GM18873 (cell line): ENCODE data around the gene OR1J4.
"Not testable (repeated sequence)": the region's sequence is repeated elsewhere in the genome, so short reads cannot be mapped to it uniquely, and the experiment has no call there.

Experiments
- ATAC-seq: cut with Tn5 transposase; IDR thresholded peaks from one replicate; pipeline ENCODE4 v1.9.1; 2021; ENCODE audit warnings: mild to moderate bottlenecking, moderate library complexity, moderate number of reproducible peaks; ENCODE audit not compliant: unreplicated experiment, low FRiP score

Gene OR1J4, protein sequence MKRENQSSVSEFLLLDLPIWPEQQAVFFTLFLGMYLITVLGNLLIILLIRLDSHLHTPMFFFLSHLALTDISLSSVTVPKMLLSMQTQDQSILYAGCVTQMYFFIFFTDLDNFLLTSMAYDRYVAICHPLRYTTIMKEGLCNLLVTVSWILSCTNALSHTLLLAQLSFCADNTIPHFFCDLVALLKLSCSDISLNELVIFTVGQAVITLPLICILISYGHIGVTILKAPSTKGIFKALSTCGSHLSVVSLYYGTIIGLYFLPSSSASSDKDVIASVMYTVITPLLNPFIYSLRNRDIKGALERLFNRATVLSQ

DNA sequence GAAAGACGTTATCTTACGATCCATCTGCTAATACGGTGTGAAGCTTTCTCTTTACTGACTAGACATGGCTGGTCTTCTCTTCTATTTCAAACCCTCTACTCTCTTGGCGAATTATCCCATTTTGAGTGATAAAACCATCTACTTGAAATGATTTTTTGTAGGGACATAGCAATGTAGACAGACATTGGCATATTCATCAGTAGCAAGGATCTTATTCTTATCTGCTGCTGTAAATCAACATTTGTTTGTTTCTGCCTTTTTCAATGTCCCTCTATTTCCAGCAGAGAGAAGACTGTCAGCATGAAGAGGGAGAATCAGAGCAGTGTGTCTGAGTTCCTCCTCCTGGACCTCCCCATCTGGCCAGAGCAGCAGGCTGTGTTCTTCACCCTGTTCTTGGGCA, at the start of gene OR1J4:
Gene OR1J4, plus strand, starts transcription at position 301 of the 400 bp plus-strand sequence. Its CDS starts 0 bp downstream, at position 301.
- no peak for ATAC-seq

DNA sequence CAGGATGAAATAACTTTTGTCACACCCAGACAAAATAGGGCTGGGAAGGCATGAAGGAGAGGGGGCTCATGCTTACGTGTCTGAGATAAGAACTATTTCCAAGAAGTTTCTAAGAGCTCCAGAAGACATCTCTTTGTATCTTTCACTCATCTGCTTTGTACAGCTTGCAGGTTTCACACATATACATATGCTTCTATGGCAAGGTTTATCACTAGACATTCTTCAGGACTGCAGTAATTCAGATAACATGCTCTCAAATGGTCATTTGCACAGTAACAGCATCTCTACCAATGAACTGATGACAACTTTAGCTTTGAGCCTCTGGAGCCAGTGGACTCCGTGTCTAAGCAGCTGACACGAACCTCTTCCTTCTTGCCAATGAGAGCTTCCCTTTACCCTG, 44.4 kb upstream of the OR1J4 start:
- ATAC-seq: no peak

DNA sequence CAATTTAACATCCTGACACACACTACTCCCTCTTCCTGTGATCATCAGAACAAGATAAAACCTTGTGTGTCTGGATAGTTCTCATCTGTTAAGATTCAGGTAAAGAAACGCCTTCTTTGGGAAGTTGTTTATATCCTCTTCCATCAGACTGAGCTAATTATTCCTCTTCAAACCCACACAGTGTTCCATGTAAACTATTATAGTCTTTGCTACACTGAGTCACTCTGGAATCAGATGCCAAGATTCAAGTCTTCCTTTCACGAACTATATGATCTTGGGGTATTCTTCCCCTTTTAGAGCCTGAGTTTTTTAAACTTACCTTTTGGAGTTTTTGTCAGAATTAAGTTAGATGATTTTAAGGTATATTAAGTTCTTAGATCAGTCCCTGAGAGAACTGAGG, 43.2 kb upstream of the OR1J4 start:
- no peak for ATAC-seq

DNA sequence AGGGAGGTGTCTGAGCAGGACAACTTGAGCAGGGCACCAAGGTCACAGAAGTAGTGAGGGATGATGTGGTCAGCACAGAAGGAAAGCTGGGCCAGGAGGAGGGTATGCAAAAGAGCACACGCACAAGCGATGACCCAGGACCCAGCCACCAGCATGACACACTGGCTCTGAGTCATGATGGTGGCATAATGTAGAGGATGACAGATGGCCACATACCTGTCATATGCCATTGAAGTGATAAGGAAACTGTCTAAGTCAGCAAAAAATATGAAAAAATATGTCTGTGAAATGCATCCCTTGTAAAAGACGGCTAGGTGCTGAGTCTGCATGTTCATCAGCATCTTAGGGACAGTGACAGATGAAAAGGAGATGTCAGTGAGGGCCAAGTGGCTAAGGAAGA, 41.6 kb upstream of the OR1J4 start:
- no peak for ATAC-seq

DNA sequence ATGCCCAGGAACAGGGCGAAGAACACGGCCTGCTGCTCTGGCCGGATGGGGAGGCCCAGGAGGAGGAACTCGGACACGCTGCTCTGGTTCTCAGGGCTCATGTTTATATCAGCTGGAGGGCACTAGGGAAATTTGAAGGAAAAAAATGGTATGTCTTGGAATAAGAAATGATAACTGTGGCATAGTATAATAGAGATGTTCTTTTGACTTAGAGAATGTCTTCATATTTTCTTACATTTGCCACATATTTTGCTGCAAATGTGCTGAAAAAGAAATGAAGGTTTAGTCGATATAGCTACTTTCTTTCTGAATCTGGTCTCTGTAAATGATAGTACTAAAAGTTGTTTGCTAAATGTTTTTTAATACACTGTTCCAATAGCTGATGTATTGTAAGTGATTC, 41.1 kb upstream of the OR1J4 start, which contains the start of gene OR1J1:
Gene OR1J1, minus strand, starts transcription at position 101 of the 400 bp plus-strand sequence. Its CDS starts 0 bp downstream, at position 101.
- ATAC-seq: no peak

DNA sequence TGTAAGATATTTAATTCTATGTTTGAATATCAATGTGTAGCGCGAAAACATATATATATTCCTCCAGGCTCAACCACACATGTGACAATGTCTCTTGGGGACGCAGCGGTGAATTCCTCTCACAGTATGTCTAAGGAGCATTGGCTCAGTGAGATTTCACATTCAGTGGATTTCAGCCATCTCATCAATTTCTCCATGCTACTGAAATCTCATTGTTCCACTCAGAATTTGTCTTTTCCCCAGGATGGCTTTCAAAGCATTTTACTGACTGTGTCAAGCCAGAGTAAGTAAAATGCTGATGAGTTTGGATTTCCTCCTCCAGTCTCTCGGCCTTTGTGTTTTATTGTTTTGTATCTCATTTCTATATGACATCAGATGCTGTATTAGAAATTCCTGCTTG, 39.9 kb upstream of the OR1J4 start:
- no peak for ATAC-seq

DNA sequence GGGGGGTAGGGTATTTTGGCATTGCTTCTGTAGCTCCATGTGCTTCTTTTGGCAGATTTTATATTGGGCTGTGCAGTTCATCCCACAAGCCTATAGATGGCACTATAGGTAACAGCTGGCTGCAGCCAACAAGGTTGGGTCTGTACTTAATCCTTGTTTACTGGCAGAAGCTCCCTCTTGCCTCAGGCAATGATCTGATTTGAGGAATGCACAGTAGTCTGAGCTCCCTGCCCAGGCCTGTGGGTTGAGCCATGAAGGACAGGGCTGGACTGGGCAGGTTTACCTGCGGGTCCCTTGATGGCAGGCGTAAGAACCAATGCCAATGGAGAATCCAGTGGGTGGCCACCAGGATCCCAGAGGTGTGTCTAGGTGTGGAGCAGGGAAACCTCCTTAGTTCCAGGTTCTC, 20.1 kb upstream of the OR1J4 start:
- ATAC-seq: no peak

DNA sequence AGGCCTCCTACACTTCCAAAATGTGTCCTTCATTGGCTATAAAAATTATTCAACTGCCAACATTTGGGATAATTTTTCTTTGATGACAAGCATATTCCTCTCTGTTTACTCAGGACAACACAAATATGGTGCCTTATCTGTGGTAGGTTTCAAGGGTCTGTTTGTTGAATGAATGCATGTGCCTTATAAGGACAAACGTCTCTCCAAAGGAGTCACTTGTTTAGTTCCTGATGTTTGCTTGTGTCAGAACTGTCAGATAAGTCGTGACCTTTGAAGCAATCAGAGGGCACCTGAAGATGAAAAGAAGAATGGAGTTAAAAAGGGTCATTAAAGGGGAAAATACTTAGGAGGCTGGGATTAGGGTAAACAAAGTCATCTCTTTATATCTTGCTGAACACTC, 12.0 kb upstream of the OR1J4 start:
- ATAC-seq: no peak

DNA sequence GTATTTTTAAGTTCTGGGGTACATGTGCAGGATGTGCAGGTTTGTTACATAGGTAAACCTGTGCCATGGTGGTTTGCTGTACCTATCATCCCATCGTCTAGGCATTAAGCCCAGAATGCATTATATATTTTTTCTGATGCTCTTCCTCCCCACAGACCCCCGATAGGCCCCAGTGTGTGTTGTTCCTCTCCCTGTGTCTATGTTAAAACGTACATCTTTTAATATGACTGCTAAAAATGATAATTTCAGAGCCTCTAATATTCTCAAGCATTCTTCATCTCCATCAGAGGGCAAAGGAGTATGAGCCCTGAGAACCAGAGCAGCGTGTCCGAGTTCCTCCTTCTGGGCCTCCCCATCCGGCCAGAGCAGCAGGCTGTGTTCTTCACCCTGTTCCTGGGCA, 8.4 kb upstream of the OR1J4 start, which contains the start of gene OR1J2:
Gene OR1J2, plus strand, starts transcription at position 301 of the 400 bp plus-strand sequence. Its CDS starts 0 bp downstream, at position 301.
- no peak for ATAC-seq

DNA sequence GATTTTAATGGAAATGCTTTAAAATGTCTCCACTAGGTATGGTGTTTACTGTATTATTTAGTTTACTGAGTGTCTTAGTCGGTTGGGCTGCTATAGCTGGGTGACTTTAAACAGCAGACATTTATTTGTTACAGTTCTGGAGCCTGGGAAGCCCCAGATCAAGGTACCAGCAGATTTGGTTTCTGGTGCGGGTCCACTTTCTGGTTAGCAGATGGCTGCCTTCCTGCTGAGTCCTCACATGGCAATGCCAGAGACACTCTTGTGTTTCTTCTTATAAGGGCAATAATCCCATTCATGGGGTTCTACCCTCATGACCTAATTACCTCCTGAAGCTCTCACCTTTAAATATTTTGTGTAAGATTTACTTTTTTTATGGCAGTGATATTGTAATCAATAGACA, 715 bp upstream of the OR1J4 start:
- ATAC-seq: no peak

DNA sequence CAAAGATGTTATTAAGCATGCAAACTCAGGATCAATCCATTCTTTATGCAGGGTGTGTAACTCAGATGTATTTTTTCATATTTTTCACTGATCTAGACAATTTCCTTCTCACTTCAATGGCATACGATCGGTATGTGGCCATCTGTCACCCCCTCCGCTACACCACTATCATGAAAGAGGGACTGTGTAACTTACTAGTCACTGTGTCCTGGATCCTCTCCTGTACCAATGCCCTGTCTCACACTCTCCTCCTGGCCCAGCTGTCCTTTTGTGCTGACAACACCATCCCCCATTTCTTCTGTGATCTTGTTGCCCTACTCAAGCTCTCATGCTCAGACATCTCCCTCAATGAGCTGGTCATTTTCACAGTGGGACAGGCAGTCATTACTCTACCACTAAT, 435 bp downstream of the OR1J4 start:
- ATAC-seq: no peak

DNA sequence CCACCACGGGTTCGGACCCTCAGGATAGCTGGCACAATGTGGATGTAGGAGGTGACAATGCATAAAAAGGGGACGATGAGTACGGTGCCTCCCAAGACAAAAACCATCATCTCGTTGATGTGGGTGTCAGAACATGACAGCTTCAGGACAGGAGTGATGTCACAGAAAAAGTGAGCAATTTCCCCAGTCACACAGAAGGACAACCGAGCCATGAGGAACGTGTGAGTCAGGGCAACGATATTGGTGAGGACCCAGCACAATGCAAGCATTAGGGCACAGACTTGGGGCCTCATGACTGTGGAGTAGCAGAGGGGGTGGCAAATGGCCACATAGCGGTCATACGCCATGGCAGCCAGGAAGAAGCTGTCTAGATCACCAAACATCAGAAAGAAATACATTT, 7.7 kb downstream of the OR1J4 start:
- ATAC-seq: no peak

DNA sequence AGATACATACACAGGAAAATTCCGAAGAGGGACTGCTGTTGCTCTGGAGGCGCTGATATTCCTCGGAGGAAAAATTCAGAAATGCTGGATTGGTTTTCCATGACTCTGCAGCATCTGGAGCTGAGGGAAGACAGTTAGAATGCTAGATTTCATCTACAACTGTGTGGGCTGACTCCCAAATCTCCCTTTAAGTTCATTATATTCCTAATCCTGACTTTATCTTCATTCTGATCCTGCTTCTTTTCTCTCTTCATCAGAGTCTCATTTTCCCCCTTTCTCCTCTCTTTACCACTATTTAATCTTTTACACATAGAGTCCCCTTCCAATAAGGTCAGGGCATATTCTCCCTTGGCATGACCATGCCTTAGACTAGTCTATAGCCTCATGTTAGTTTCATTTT, 8.3 kb downstream of the OR1J4 start, which contains the start of gene OR1N1:
Gene OR1N1, minus strand, starts transcription at position 101 of the 400 bp plus-strand sequence. Its CDS starts 0 bp downstream, at position 101.
- no peak for ATAC-seq

DNA sequence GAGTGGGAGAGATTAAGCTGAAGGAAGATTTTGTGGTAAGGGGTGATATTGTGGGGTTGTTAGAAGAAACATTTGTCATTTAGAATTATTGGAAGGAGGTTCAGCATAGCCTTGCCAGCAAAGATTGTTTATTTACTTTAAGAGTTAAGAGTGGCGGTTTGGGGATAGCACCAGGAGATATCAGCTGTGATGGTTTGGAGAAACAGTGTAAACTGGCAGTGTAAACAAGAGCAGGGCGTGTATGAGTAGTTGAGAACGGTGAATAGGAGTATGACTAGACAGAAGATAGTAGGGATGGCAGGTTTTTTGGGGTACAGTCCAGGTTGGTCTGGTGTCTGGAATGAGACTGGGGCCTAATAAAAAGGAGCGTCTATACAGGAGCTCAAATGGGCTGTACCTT, 12.2 kb downstream of the OR1J4 start:
- ATAC-seq: not testable (repeated sequence)

DNA sequence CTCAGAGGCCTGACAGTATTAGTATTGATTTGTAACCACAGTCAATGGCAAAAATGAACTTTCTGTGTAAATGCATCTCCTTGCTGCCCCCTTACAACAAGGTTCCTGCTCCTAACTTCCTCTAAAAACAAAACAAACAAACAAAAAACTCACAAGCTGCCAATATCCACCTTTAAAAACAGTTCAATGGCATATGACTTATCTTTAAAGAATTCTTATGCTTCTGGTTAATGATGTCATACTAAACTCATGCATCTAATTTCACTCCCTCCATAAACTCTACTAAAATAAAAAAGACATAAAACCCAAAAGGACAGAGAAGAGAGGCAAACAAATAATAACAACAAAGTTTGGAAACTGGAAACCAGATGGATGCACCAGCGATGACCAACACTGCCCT, 17.2 kb downstream of the OR1J4 start:
- no peak for ATAC-seq

DNA sequence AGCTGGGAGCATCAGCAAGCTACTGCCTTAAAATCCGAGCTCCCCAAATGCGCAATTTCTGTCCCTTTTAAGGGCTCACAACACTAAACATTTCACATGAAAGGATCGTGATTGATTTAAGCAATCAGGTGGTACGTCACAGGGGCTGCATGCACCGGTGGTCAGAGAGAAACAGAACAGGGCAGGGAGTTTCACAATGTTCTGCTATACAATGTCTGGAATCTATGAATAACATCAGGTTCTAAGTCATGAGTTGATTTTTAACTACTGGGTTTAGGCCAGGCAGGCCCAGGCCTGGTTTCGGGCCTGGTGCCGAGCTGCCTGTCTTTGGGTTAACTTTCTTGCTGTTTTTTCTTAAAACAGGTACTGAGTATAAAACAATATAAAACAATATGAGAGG, 18.1 kb downstream of the OR1J4 start:
- ATAC-seq: not testable (repeated sequence)

DNA sequence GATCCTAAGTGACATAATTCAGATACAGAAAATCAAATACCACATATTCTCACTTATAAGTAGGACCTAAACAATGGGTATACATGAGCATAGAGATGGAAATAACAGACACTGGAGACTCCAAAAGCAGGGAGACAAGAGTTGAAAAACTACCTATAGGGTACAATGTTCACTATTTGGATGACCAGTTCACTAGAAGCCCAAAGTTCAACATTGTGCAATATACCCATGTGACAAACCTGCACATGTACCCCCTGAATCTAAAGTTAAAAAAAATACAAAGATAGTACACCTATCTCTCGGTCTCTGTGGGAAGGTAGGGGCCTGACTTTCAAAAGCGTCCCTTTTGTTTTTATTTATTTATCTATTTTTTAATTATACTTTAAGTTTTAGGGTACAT, 19.8 kb downstream of the OR1J4 start:
- no peak for ATAC-seq

DNA sequence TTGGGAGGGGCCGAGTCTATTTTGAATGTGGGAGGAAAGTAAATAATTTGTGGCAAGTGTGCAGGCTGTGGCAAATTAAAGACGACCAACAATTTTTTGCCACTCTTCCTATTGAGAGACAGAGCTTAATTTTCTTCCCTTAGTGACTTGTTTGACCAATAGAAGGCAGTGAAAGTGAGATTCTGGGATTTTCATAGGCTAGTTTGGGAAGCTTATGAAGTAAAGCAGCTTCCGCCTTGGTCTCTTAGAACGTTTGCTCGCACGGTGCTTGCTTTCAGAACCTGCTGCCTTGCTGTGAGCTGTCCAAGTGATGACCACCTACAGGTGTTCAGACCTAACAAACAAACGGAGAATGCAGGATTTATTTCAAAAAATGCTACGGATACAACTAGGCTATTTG, 27.3 kb downstream of the OR1J4 start:
- no peak for ATAC-seq

DNA sequence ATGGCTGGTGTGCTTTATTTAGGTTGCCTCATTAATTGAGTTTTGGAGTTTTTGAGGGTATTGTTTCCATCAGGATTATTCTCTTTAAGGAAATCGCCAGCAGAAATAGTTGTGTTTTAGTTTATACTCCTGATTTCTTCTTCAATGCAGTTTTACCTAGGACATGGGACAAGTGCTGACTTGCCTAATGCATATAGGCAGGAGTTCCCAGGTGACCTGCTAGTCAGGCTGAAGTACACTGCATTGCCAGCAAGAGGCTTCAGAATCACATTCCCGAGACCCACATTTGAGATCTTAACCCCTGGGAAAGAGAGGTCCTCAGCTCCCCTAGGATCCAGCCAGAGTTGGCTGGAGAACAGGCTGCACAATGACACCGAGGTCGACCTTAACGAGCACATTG, 32.4 kb downstream of the OR1J4 start:
- no peak for ATAC-seq

DNA sequence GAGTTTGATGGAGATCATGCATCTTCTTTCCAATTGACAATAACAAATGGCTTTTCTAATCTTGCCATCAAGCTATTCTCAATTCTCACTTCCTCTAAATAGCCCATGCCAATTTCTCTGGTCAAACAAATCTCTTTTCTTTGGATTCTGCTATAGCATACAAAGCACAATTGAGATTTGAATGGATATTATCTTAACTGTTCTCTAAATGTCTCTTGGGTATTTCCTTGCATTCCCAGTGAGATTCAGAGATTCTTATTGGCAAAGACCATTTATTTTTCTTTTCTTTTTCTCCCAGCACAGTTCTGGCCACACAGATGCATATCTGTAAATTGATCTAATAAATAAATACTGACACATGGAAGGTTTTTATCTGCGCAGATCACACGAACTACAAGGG, 33.9 kb downstream of the OR1J4 start, which contains the start of gene OR1N2:
Gene OR1N2, plus strand, starts transcription at position 301 of the 400 bp plus-strand sequence. CDS start 100 bp downstream, outside the sequence.
- ATAC-seq: no peak

DNA sequence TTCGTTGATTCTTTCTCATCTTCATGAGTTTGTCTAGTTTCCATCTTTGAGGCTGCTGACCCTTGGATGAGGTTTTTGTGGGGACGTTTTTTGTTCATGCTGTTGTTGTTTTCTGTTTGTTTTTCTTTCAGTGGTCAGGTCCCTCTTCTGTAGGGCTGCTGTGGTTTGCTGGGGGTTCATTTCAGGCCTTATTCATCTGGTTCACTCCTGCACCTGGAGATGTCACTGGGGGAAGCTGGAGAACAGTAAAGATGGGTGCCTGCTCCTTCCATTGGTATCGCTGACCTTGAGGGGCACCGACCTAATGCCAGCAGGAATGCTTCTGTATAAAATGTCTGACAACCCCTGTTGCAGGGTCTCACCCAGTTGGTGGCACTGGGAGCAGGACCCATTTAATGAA, 42.5 kb downstream of the OR1J4 start:
- no peak for ATAC-seq

DNA sequence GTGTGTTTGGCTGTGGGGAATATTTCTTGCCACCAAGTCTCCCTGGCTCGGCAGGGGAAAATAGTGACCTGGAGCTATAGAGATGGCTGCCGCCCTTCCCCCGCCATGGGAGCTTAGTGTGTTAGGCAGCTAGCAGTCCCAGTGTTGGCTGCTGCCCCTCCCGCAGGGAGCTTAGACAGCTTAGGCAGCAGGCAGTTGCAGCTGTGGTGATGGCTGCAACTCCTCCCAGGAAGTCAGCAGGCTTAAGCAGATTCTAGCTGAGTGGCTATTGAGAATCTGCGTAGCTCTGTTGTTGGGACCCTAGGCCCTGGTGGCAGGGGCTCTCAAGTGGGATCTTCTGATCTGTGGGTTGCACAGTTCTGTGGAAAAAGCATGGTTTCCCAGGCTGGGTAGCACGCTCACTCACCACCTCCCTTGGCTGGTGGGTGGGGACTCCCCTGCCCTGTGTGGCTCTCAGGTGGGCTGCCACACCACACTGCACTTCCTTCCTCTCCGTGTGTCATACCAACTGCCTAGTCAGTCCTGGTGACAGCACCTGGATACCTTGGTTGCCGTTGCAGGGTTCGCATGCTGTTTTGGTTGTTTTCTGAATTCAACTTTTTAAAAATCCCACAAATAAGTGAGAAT, 43.3 kb downstream of the OR1J4 start:
- no peak for ATAC-seq
